ENCODE results near the gene PDE6C.

DNA sequence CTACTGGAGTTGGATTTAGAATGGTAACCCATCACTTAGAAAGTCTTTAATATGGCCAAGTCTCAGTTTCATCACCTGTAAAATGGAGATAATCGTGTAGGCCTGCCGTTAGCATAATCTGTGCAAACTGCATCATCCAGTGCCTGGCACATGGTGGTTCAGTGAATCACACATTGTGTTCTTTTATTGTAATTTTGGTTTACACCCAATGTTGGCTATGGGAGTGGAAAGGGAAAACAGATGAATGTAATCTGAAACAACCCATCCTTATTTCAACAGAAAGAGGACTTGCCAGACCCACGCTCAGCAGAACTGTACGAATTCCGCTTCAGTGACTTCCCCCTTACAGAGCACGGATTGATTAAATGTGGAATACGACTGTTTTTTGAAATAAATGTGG is 27.5 kb downstream of the PDE6C start:
- TF ChIP-seq BRCA1 (IDR thresholded peaks at IDR 0.05; ENCODE audit: low read depth, low read length) (no peak), SRF (IDR thresholded peaks at IDR 0.05; ENCODE audit: low read depth, low read length) (no peak), SIRT6 (IDR thresholded peaks at IDR 0.05; ENCODE audit: low read length) (no peak), POLR2A (IDR thresholded peaks at IDR 0.05; ENCODE audit: control extremely low read depth in 1 of 2, low read depth in 2 of 2, low read length in 2 of 2) (no peak), HDAC6 (IDR thresholded peaks at IDR 0.05; ENCODE audit: low read depth, low read length) (no peak), ZNF274 (IDR thresholded peaks at IDR 0.05; ENCODE audit: borderline replicate concordance, extremely low read depth, low read length) (no peak)
- TF ChIP-seq, protein P1, sequence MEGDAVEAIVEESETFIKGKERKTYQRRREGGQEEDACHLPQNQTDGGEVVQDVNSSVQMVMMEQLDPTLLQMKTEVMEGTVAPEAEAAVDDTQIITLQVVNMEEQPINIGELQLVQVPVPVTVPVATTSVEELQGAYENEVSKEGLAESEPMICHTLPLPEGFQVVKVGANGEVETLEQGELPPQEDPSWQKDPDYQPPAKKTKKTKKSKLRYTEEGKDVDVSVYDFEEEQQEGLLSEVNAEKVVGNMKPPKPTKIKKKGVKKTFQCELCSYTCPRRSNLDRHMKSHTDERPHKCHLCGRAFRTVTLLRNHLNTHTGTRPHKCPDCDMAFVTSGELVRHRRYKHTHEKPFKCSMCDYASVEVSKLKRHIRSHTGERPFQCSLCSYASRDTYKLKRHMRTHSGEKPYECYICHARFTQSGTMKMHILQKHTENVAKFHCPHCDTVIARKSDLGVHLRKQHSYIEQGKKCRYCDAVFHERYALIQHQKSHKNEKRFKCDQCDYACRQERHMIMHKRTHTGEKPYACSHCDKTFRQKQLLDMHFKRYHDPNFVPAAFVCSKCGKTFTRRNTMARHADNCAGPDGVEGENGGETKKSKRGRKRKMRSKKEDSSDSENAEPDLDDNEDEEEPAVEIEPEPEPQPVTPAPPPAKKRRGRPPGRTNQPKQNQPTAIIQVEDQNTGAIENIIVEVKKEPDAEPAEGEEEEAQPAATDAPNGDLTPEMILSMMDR (IDR thresholded peaks at IDR 0.05; ENCODE audit: control extremely low read depth in 1 of 3, insufficient read depth in 1 of 3, low read depth in 1 of 3, low read length in 3 of 3), result no peak

All from H1 (cell line).